HG02938 (cell line): ENCODE results near the gene ATXN10.

Experiments
- ATAC-seq: cut with Tn5 transposase; IDR thresholded peaks from one replicate; pipeline ENCODE4 v1.9.1; 2021; ENCODE audit warnings: mild to moderate bottlenecking, moderate library complexity; ENCODE audit not compliant: unreplicated experiment

Gene ATXN10

GRCh38 chr22:45754822-45755221 is 83.2 kb downstream of the ATXN10 start:
- no peak for ATAC-seq

- no peak for ATAC-seq
Measured at GRCh38 chr22:45756558-45756957, 84.9 kb downstream of the ATXN10 start.

GRCh38 chr22:45757068-45757467 is 85.4 kb downstream of the ATXN10 start:
- no peak for ATAC-seq

GRCh38 chr22:45757936-45758335 is 86.3 kb downstream of the ATXN10 start:
- ATAC-seq, result no peak

- ATAC-seq, result no peak
Measured at GRCh38 chr22:45758603-45759002, 87.0 kb downstream of the ATXN10 start.

GRCh38 chr22:45760682-45761081 is 89.0 kb downstream of the ATXN10 start:
- ATAC-seq, result no peak

- ATAC-seq, result no peak
Measured at GRCh38 chr22:45762545-45763235, 91.1 kb downstream of the ATXN10 start.

GRCh38 chr22:45763236-45763624 is 91.6 kb downstream of the ATXN10 start:
- ATAC-seq, result no peak

GRCh38 chr22:45768490-45768889 is 96.9 kb downstream of the ATXN10 start:
- ATAC-seq, result no peak

GRCh38 chr22:45769569-45770210 is 98.1 kb downstream of the ATXN10 start:
- no peak for ATAC-seq

- ATAC-seq, result no peak
Measured at GRCh38 chr22:45770506-45770905, 98.9 kb downstream of the ATXN10 start.

GRCh38 chr22:45771057-45771456 is 99.4 kb downstream of the ATXN10 start:
- no peak for ATAC-seq

- no peak for ATAC-seq
Measured at GRCh38 chr22:45771711-45772110, 100.1 kb downstream of the ATXN10 start.

GRCh38 chr22:45772743-45773142 is 101.1 kb downstream of the ATXN10 start:
- no peak for ATAC-seq

- ATAC-seq, result no peak
Measured at GRCh38 chr22:45774001-45774670, 102.5 kb downstream of the ATXN10 start.

- ATAC-seq, result no peak
Measured at GRCh38 chr22:45775062-45775461, 103.4 kb downstream of the ATXN10 start.

- peak; percentile 57 for ATAC-seq
Measured at GRCh38 chr22:45775569-45776312, 104.1 kb downstream of the ATXN10 start.

GRCh38 chr22:45776313-45776585 is 104.6 kb downstream of the ATXN10 start:
- no peak for ATAC-seq

GRCh38 chr22:45777046-45777851 is 105.6 kb downstream of the ATXN10 start:
- no peak for ATAC-seq

GRCh38 chr22:45777852-45778375 is 106.3 kb downstream of the ATXN10 start:
- ATAC-seq, result no peak

GRCh38 chr22:45781459-45781858 is 109.8 kb downstream of the ATXN10 start:
- no peak for ATAC-seq
